Measurements from ENCODE around the gene FUT9.

The FUT9 gene

GRCh38 chr6:96101564-96101963 is 85.8 kb downstream of the FUT9 start:
- Mint-ChIP-seq H3K27ac (no peak overlapping the region), H3K4me3 (no peak overlapping the region), H3K9me3 (no peaks in the 10 kb centered on the region), H3K36me3 (ENCODE audit: low read depth) (no peaks in the 10 kb centered on the region), H3K27me3 (ENCODE audit: low read depth, poor library complexity) (no peaks in the 10 kb centered on the region), H3K4me1 (no peaks in the 10 kb centered on the region)
- no peak for DNase-seq
- TF ChIP-seq, protein P1, sequence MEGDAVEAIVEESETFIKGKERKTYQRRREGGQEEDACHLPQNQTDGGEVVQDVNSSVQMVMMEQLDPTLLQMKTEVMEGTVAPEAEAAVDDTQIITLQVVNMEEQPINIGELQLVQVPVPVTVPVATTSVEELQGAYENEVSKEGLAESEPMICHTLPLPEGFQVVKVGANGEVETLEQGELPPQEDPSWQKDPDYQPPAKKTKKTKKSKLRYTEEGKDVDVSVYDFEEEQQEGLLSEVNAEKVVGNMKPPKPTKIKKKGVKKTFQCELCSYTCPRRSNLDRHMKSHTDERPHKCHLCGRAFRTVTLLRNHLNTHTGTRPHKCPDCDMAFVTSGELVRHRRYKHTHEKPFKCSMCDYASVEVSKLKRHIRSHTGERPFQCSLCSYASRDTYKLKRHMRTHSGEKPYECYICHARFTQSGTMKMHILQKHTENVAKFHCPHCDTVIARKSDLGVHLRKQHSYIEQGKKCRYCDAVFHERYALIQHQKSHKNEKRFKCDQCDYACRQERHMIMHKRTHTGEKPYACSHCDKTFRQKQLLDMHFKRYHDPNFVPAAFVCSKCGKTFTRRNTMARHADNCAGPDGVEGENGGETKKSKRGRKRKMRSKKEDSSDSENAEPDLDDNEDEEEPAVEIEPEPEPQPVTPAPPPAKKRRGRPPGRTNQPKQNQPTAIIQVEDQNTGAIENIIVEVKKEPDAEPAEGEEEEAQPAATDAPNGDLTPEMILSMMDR (IDR thresholded peaks at IDR 0.05): no peak

- H3K27ac Mint-ChIP-seq: no peak overlapping the region
Observed at GRCh38 chr6:96104910-96105309, 89.1 kb downstream of the FUT9 start.

DNA sequence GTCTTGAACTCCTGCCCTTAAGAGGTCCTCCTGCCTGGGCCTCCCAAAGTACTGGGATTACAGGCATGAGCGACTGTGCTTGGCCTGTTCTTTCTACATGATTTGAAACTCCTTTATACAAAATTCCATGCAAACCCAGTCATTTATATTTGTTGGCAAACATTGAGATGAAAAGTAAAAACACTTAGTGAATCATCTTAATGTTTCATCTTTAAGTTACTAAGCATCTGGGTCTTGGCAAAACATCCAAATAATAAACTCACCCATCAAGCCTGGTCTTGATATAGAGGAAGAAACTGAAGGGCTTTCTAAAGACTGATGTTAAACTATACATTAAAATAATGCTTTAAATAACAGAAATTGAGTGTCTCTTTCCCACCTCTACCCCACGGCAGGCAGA is 95.1 kb downstream of the FUT9 start:
- Mint-ChIP-seq H3K27ac (no peak overlapping the region), H3K4me3 (no peak overlapping the region), H3K27me3 (ENCODE audit: low read depth, poor library complexity) (no peaks in the 10 kb centered on the region), H3K4me1 (no peaks in the 10 kb centered on the region), H3K36me3 (ENCODE audit: low read depth) (no peaks in the 10 kb centered on the region), H3K9me3 (no peaks in the 10 kb centered on the region)
- no peak for DNase-seq
- TF ChIP-seq, protein P1 (IDR thresholded peaks at IDR 0.05): no peak

More at GRCh38 chr6:96104910-96105309, 89.1 kb downstream of the FUT9 start:
- H3K27me3 Mint-ChIP-seq (ENCODE audit: low read depth, poor library complexity): no peaks in the 10 kb centered on the region
- no peaks in the 10 kb centered on the region for H3K4me1 Mint-ChIP-seq
- no peak overlapping the region for H3K4me3 Mint-ChIP-seq
- TF ChIP-seq, protein P1 (IDR thresholded peaks at IDR 0.05): no peak
- no peaks in the 10 kb centered on the region for H3K36me3 Mint-ChIP-seq (ENCODE audit: low read depth)
- DNase-seq: no peak
- no peaks in the 10 kb centered on the region for H3K9me3 Mint-ChIP-seq

- Mint-ChIP-seq H3K27me3 (ENCODE audit: low read depth, poor library complexity) (no peaks in the 10 kb centered on the region), H3K36me3 (ENCODE audit: low read depth) (no peaks in the 10 kb centered on the region), H3K4me3 (no peak overlapping the region), H3K27ac (no peak overlapping the region), H3K4me1 (no peaks in the 10 kb centered on the region), H3K9me3 (no peaks in the 10 kb centered on the region)
- peak; percentile 55 for DNase-seq
- TF ChIP-seq, protein P1 (IDR thresholded peaks at IDR 0.05): no peak
Observed at GRCh38 chr6:96116674-96117073, 100.9 kb downstream of the FUT9 start.

- Mint-ChIP-seq H3K27me3 (ENCODE audit: low read depth, poor library complexity) (no peaks in the 10 kb centered on the region), H3K4me1 (no peaks in the 10 kb centered on the region), H3K27ac (no peak overlapping the region), H3K36me3 (ENCODE audit: low read depth) (no peaks in the 10 kb centered on the region), H3K4me3 (no peak overlapping the region), H3K9me3 (no peaks in the 10 kb centered on the region)
- no peak for DNase-seq
- TF ChIP-seq, protein P1 (IDR thresholded peaks at IDR 0.05): no peak
Observed at GRCh38 chr6:96124778-96125177, 109.0 kb downstream of the FUT9 start.

GRCh38 chr6:96138406-96138805 is 122.6 kb downstream of the FUT9 start:
- no peak overlapping the region for H3K27ac Mint-ChIP-seq
- H3K27me3 Mint-ChIP-seq (ENCODE audit: low read depth, poor library complexity): no peaks in the 10 kb centered on the region
- H3K36me3 Mint-ChIP-seq (ENCODE audit: low read depth): no peaks in the 10 kb centered on the region
- H3K4me1 Mint-ChIP-seq: no peaks in the 10 kb centered on the region
- peaks cover 6% of the 10 kb centered on the region for H3K9me3 Mint-ChIP-seq
- no peak overlapping the region for H3K4me3 Mint-ChIP-seq
- no peak for DNase-seq
- TF ChIP-seq, protein P1 (IDR thresholded peaks at IDR 0.05): no peak

All from nephron progenitor cell (in vitro differentiated cells).